Psoas muscle (tissue), 8 donors: ENCODE data around the gene CGAS. TPM values are rescaled to one million over a fixed set of nuclear protein-coding genes. Genes with fewer than 3 reads are reported as not detected.
"Not testable (repeated sequence)": the region's sequence is repeated elsewhere in the genome, so short reads cannot be mapped to it uniquely, and the experiment has no call there.

Experiments
- ATAC-seq, 4 donors: fragments of 200-7000 bp; cut with Tn5 transposase; one replicate each; pipeline ENCODE4 v1.9.1; 2020; ENCODE audit warnings: moderate library complexity in 3 of 4, mild to moderate bottlenecking in 2 of 4
- DNase-seq, 2 donors: peaks; one replicate each; pipeline ENCODE4 v3.0.0-alpha.2; 2020
- H3K27ac ChIP-seq: fragments of 200-600 bp; one replicate; pipeline ENCODE4 v1.8.0; 2022
- H3K27me3 ChIP-seq, 3 donors: fragments of 200-600 bp in 1 of 3; one replicate each; pipeline versions ENCODE4 v1.6.1 to v1.8.0; 2013 to 2022; ENCODE audit warnings: low read length in 2 of 3, mild to moderate bottlenecking in 2 of 3, moderate library complexity in 1 of 3; ENCODE audit not compliant: insufficient read depth in 3 of 3
- H3K36me3 ChIP-seq, 2 donors: fragments of 200-600 bp in 1 of 2; one replicate each; pipeline versions ENCODE4 v1.6.1 to v1.8.0; 2013 to 2022; ENCODE audit warnings: low read depth in 1 of 2, mild to moderate bottlenecking in 1 of 2, moderate library complexity in 1 of 2; ENCODE audit not compliant: insufficient read depth in 1 of 2
- H3K4me1 ChIP-seq: fragments of 200-600 bp; one replicate; pipeline ENCODE4 v1.8.0; 2022
- H3K4me3 ChIP-seq: fragments of 200-600 bp; one replicate; pipeline ENCODE4 v1.8.0; 2022; ENCODE audit warnings: mild to moderate bottlenecking
- H3K9me3 ChIP-seq: fragments of 200-600 bp; one replicate; pipeline ENCODE4 v1.8.0; 2022
- WGBS, 3 donors: extraction: QIAGEN DNeasy Blood & Tissue Kit; methylation state at CpG; one replicate each; pipeline versions ENCODE4 v1.1.6 to v1.1.7; 2013; 5-methylcytosine and 5-hydroxymethylcytosine counted together
- intact Hi-C, 2 donors: fragments of 100-400 bp; cut with DNase I; formaldehyde crosslinking; loops; one replicate each; pipeline versions ENCODE4 v1.11.0 to v1.14.2; 2022
- polyA plus RNA-seq, 3 donors: library from polyadenylated mRNA; stranded (reverse); fragments of 200-250 nt; gene quantifications; one replicate each; pipeline ENCODE4 v1.2.3, GENCODE V29; 2013
- total RNA-seq, 4 donors: library from RNA; stranded (reverse); fragmentation: NEBNext Ultra II Directional in 2 of 4; extraction: Animal tissue kit (Norgen Biotek cat#: 25700) in 2 of 4; gene quantifications; one replicate each; pipeline versions ENCODE4 v1.2.1 to v1.2.4, GENCODE V29; 2021 to 2023
- TF ChIP-seq, protein P1 (sequence below): fragments of 200-600 bp; IDR thresholded peaks from one replicate; pipeline ENCODE4 v1.8.0; 2022; ENCODE audit warnings: antibody characterized with exemption
- donor health status: healthy with polysubstance abuse.
- donor health status: DM: no; HTN: no; CAD: no; lungs with moderate emphysema.
- donor health status: Bipolar disorder and iron deficiency.
- donor health status: healthy.
- donor health status: DM: yes; HTN: yes; CAD: no.
- donor health status: DM: no; HTN: no; CAD: no.
- donor health status: DM: no; HTN: no; CAD: no.
- donor health status: DM: yes; HTN: yes; CAD: no.

CGAS gene
- total and polyA plus RNA-seq, 7 donors = 0.27 to 1.1 (median 0.44) TPM

DNA sequence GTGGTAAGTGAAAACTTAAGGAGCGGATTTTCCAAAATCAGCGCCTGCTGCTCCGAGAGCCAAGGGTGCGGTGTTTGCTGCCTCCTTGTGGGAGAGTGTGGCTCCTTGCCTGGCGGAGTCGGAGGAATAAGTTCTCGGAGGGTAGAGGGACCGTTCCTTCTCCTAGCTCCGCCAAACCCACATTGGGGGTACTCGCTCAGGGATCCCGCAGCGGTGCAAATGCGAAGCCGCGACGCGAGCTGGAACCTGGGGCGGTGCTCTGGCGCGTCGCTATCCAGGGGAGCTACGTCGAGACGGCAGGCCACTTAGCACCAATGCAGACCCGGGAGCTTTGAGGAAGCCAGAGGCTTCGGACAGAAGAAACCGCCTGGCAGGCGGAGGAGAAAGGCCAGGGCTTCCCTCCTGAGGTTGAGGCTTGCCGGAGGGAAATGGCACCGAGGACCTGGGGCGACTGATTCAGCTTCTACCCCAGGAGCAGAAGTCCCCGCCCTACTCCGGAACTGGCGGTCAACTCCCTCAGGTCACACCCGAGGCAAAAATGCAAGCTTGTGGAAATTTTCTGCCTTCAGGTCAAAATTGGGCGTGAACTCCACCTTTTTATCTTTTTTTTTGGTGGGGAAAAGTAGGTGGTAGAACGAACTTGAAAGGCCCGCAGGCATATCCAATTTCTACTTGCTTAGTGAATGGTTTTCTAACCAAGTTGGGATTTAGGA, 63.1 kb downstream of the CGAS start:
- 2 to 3% (median 3%) methylated on average over 38 of the region's 38 CpGs for WGBS, 3 donors
- TF ChIP-seq, protein P1, sequence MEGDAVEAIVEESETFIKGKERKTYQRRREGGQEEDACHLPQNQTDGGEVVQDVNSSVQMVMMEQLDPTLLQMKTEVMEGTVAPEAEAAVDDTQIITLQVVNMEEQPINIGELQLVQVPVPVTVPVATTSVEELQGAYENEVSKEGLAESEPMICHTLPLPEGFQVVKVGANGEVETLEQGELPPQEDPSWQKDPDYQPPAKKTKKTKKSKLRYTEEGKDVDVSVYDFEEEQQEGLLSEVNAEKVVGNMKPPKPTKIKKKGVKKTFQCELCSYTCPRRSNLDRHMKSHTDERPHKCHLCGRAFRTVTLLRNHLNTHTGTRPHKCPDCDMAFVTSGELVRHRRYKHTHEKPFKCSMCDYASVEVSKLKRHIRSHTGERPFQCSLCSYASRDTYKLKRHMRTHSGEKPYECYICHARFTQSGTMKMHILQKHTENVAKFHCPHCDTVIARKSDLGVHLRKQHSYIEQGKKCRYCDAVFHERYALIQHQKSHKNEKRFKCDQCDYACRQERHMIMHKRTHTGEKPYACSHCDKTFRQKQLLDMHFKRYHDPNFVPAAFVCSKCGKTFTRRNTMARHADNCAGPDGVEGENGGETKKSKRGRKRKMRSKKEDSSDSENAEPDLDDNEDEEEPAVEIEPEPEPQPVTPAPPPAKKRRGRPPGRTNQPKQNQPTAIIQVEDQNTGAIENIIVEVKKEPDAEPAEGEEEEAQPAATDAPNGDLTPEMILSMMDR = peak; percentile 50
- H3K27me3 ChIP-seq = no peaks in the 10 kb centered on the region
- H3K4me3 ChIP-seq = peak overlapping the region; percentile 65
- peak in 3 of 4 donors; percentile 35 to 75 (median 58) for ATAC-seq
- H3K27ac ChIP-seq = no peak overlapping the region
- intact Hi-C loops = no loop called here
- peak; percentile 25 to 56 for DNase-seq
- H3K9me3 ChIP-seq = no peaks in the 10 kb centered on the region
- peaks cover 3% of the 10 kb centered on the region for H3K4me1 ChIP-seq
- H3K36me3 ChIP-seq = no peaks in the 10 kb centered on the region

DNA sequence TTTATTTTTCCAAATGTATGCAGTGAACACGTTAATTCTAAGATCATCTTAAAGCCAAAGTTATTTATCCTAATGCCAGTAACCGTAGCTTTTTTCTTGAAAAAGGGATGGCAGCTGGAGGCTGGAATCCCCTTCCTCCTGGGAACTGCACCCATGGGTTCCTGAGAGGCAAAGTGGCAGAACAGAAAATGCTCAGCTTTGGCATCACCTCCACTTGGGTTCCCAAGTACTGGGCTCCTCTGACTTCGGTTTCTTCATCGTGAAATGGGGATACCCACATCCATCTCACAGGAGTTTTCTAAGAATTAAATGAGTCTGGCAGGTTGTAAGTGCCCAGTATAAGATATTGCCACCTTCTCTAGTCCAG, 63.7 kb downstream of the CGAS start:
- WGBS, 3 donors = 23 to 33% (median 28%) methylated on average over 4 of the region's 4 CpGs

DNA sequence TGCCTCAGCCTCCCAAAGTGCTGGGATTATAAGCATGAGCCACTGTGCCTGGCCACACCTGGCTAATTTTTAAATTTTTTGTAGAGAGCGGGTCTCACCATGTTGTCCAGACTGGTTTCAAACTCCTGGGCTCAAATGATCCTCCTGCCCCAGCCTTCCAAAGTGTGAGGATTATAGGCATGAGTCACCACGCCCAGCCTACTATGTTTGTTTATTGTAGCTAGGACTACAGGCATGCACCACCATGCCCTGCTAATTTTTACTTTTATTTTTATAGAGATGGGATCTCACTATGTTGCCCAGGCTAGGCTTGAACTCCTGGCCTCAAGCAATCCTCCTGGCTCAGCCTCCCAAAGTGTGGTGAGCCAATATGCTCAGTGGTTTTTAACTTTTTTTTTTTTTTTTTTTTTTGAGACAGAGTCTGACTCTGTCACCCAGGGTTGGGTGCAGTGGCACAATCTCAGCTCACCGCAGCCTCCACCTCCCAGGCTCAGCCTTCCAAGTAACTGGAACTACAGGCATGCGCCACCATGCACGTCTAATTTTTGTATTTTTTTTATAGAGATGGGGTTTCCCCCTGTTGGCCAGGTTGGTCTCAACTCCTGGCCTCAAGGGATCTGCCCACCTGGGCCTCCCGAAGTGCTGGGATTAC, 69.5 kb downstream of the CGAS start:
- Histone ChIP-seq H3K27me3 (no peaks in the 10 kb centered on the region), H3K9me3 (no peaks in the 10 kb centered on the region), H3K36me3 (no peaks in the 10 kb centered on the region), H3K27ac (no peak overlapping the region), H3K4me1 (no peaks in the 10 kb centered on the region), H3K4me3 (no peak overlapping the region)
- DNase-seq = no peak
- ATAC-seq = no peak
- intact Hi-C loops = no loop called here
- 82 to 85% (median 84%) methylated on average over 6 of the region's 6 CpGs for WGBS, 3 donors
- TF ChIP-seq, protein P1 = no peak

More for the DNA sequence above, 63.7 kb downstream of the CGAS start:
- H3K9me3 ChIP-seq = no peaks in the 10 kb centered on the region
- H3K27me3 ChIP-seq = no peaks in the 10 kb centered on the region
- peak overlapping the region; percentile 65 for H3K4me3 ChIP-seq
- intact Hi-C loops = no loop called here
- DNase-seq (no peak), ATAC-seq (no peak)
- H3K4me1 ChIP-seq = peaks cover 3% of the 10 kb centered on the region
- H3K36me3 ChIP-seq = no peaks in the 10 kb centered on the region
- TF ChIP-seq, protein P1 = no peak
- H3K27ac ChIP-seq = no peak overlapping the region

DNA sequence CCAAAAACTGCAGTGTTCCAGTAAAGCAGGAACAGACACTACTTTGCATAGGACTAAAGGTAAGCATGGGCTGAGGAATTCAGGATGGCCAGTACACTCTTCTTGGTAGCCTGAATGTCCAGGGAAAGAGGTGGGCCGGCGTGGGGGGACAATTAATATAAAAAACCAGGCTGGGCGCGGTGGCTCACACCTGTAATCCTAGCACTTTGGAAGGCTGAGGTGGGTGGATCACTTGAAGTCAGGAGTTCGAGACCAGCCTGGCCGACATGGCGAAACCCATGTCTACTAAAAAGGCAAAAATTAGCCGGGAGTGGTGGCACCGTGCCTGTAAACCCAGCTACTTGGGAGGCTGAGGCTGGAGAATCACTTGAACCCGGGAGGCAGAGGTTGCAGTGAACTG, 70.6 kb downstream of the CGAS start:
- H3K36me3 ChIP-seq, H3K4me1 ChIP-seq, H3K4me3 ChIP-seq, H3K27ac ChIP-seq, intact Hi-C loops, ATAC-seq, DNase-seq, H3K9me3 ChIP-seq, H3K27me3 ChIP-seq: not testable (repeated sequence)
- WGBS, 3 donors = 88 to 93% (median 91%) methylated on average over 10 of the region's 10 CpGs

DNA sequence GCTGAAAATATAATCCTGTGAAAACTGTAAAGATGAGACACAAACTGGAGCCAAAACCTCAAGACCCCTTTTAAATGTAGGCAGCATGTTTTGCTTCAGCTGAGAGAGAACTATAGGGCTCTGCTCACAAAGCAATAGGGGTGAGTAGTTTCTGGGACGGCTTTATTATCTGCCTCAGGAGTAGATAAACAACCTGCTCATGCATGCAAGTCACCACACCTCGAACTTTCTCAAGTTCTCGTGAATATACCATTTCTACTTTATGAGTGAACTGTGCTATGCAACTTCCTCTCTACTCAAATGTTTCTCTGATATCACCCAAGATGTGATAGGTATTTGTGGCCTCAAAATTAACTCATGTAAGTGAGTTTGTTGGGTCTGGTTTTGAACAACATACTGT, 74.9 kb downstream of the CGAS start:
- DNase-seq (no peak), ATAC-seq (no peak)
- intact Hi-C loops = no loop called here
- 64 to 75% (median 74%) methylated on average over 3 of the region's 3 CpGs for WGBS, 3 donors
- no peaks in the 10 kb centered on the region for H3K4me1 ChIP-seq
- H3K27me3 ChIP-seq = no peaks in the 10 kb centered on the region
- no peak overlapping the region for H3K4me3 ChIP-seq
- H3K36me3 ChIP-seq = no peaks in the 10 kb centered on the region
- no peak overlapping the region for H3K27ac ChIP-seq
- TF ChIP-seq, protein P1 = no peak
- no peaks in the 10 kb centered on the region for H3K9me3 ChIP-seq
